Type B pancreatic cell (in vitro differentiated cells): ENCODE results near the gene NCF4. TPM values are rescaled to one million over a fixed set of nuclear protein-coding genes. Genes with fewer than 3 reads are reported as not detected.

Experiments
- DNase-seq: peaks from one replicate; pipeline ENCODE4 v3.0.0; 2021; ENCODE audit warnings: mixed read lengths; ENCODE audit not compliant: unreplicated experiment; ENCODE audit errors: extremely low spot score
- H3K27ac Mint-ChIP-seq: 2 replicates; pipeline ENCODE4 v1.8.0; 2021; ENCODE audit warnings: mild to moderate bottlenecking, mixed read lengths
- H3K27me3 Mint-ChIP-seq: 2 replicates; pipeline ENCODE4 v1.8.0; 2021; ENCODE audit warnings: mixed read lengths
- H3K36me3 Mint-ChIP-seq: 2 replicates; pipeline ENCODE4 v1.8.0; 2021; ENCODE audit warnings: mixed read lengths
- H3K4me1 Mint-ChIP-seq: one replicate; pipeline ENCODE4 v1.8.0; 2021; ENCODE audit warnings: mixed read lengths; ENCODE audit not compliant: unreplicated experiment
- H3K4me3 Mint-ChIP-seq: 2 replicates; pipeline ENCODE4 v1.8.0; 2021; ENCODE audit warnings: mild to moderate bottlenecking, mixed read lengths
- H3K9me3 Mint-ChIP-seq: 2 replicates; pipeline ENCODE4 v1.8.0; 2021; ENCODE audit warnings: mixed read lengths
- total RNA-seq: library from RNA; stranded (reverse); gene quantifications from 2 replicates; pipeline ENCODE4 v1.2.1, GENCODE V29; 2021; ENCODE audit warnings: low replicate concordance
- TF ChIP-seq, protein P1 (sequence below): fragments of 200-600 bp; sonication (generic); conservative IDR thresholded peaks from 2 replicates; pipeline ENCODE4 v1.5.0; 2021; ENCODE audit warnings: antibody characterized with exemption, mild to moderate bottlenecking

The NCF4 gene
- total RNA-seq, 1 donor from 2014 or later, result not detected

DNA sequence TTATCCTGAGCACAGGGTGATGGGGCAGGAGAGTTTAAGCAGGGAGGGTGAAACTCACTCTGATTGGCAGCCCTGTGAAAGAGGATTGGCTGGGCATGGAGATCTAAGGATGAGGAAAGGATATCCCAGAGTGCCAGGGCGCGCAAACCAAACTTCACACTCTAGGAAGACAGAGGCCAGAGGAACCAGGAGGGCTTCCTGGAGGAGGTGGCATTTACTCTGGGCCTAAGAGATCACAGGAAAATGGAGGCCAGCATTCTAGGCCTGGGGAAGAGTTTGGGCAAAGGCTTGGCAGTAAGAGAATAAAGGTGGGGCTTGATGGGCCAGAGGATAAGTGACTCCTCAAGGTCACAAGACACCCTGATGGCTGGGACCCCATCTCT is 377 bp upstream of the NCF4 start:
- H3K36me3 Mint-ChIP-seq, result no peaks in the 10 kb centered on the region
- DNase-seq, result no peak
- TF ChIP-seq, protein P1, sequence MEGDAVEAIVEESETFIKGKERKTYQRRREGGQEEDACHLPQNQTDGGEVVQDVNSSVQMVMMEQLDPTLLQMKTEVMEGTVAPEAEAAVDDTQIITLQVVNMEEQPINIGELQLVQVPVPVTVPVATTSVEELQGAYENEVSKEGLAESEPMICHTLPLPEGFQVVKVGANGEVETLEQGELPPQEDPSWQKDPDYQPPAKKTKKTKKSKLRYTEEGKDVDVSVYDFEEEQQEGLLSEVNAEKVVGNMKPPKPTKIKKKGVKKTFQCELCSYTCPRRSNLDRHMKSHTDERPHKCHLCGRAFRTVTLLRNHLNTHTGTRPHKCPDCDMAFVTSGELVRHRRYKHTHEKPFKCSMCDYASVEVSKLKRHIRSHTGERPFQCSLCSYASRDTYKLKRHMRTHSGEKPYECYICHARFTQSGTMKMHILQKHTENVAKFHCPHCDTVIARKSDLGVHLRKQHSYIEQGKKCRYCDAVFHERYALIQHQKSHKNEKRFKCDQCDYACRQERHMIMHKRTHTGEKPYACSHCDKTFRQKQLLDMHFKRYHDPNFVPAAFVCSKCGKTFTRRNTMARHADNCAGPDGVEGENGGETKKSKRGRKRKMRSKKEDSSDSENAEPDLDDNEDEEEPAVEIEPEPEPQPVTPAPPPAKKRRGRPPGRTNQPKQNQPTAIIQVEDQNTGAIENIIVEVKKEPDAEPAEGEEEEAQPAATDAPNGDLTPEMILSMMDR, result no peak
- no peaks in the 10 kb centered on the region for H3K9me3 Mint-ChIP-seq
- H3K4me3 Mint-ChIP-seq, result no peak overlapping the region
- no peak overlapping the region for H3K27ac Mint-ChIP-seq
- peaks cover 50% of the 10 kb centered on the region for H3K27me3 Mint-ChIP-seq
- H3K4me1 Mint-ChIP-seq, result peaks cover 7% of the 10 kb centered on the region

DNA sequence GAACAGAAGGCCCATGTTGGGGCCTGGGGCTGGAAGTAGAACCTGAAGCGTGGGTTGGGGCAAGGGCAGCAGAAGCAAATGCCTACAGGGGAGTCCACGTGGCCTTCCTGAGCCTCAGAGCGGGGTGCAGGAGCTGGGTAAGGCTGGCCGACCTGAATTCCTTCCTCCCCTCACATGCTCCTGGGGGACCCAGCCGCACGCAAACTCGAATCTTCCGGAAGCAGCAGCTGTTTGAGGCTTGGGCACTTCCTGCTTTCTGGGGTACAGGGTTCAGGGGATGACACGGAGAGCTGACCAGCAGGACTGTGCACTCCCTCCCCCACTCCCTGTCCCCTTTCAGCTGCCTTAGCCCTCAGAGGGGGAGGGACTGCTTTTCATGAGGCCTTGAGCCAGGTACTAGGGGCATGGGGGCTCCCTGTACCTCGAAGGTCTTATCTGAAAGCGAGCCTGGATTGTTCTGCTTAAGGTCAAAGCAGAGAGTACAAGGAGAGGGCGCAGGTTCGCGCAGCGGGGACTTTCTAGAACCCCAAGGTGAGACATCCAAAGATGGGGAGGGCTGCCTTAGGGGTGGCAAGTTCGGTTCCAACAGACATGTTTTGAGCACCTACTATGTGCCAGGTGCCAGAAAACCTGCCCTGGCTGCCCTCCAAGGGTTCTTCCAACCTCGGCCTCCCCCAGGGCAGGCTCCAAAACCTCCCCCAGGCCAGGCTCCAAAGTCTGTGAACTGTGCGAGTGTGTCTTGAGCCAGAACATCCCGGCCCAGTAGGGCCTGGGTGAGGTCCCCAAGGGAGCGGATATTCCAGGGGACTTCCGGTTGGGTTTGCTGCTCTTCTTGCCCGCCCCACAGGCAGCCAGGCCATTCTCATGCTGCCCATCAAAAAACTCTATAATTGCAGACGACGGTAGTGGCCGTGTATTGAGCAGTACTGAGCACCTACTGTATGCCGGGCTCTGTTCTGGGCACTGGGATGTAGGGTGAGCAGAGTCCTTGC is 1.7 kb downstream of the NCF4 start:
- no peaks in the 10 kb centered on the region for H3K4me1 Mint-ChIP-seq
- H3K4me3 Mint-ChIP-seq, result no peak overlapping the region
- no peaks in the 10 kb centered on the region for H3K36me3 Mint-ChIP-seq
- DNase-seq, result no peak
- TF ChIP-seq, protein P1, result no peak
- H3K27me3 Mint-ChIP-seq, result peaks cover 49% of the 10 kb centered on the region
- no peaks in the 10 kb centered on the region for H3K9me3 Mint-ChIP-seq
- H3K27ac Mint-ChIP-seq, result no peak overlapping the region

DNA sequence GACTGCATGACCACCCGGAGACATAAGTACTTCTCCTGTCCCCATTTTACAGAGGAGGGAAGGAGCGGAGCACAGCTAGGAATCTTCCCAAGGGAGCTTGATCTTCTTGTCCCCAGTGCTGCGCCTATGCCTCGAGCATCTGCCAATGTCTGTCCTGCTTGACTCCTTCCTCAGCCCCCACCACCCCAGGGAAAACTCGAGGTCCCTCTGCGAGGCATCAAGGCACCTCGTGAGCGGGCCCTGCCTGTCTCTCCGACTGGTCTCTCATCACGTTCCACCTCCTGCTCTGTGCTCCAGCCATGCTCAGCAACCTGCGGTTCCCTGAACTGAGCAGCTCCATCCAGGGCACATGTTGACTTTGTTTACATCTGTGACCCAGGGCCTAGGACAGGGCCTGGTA is 2.5 kb downstream of the NCF4 start:
- H3K27ac Mint-ChIP-seq, result no peak overlapping the region

DNA sequence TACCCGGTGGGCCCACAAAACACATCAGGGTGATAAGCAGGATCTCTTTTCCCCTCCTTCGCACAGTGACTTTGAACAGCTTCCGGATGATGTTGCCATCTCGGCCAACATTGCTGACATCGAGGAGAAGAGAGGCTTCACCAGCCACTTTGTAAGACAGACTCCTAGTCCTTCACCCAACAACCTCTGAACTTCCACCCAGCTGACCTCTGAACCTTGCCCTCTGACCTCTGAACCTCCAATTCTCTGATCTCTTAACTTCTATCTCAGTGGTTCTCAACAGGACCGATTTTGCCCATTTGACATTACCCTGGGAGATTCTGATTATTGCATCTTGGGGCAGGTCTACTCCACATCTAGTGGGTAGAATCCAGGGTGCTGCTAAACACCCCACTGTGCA is 3.2 kb downstream of the NCF4 start:
- no peak for DNase-seq
- Mint-ChIP-seq H3K27ac (no peak overlapping the region), H3K36me3 (no peaks in the 10 kb centered on the region), H3K27me3 (peaks cover 41% of the 10 kb centered on the region), H3K9me3 (no peaks in the 10 kb centered on the region), H3K4me1 (no peaks in the 10 kb centered on the region), H3K4me3 (no peak overlapping the region)
- TF ChIP-seq, protein P1, result no peak

More for the DNA sequence above, 2.5 kb downstream of the NCF4 start:
- no peak for DNase-seq
- Mint-ChIP-seq H3K9me3 (no peaks in the 10 kb centered on the region), H3K36me3 (no peaks in the 10 kb centered on the region), H3K4me1 (no peaks in the 10 kb centered on the region), H3K27me3 (peaks cover 47% of the 10 kb centered on the region), H3K4me3 (no peak overlapping the region)
- TF ChIP-seq, protein P1, result no peak

DNA sequence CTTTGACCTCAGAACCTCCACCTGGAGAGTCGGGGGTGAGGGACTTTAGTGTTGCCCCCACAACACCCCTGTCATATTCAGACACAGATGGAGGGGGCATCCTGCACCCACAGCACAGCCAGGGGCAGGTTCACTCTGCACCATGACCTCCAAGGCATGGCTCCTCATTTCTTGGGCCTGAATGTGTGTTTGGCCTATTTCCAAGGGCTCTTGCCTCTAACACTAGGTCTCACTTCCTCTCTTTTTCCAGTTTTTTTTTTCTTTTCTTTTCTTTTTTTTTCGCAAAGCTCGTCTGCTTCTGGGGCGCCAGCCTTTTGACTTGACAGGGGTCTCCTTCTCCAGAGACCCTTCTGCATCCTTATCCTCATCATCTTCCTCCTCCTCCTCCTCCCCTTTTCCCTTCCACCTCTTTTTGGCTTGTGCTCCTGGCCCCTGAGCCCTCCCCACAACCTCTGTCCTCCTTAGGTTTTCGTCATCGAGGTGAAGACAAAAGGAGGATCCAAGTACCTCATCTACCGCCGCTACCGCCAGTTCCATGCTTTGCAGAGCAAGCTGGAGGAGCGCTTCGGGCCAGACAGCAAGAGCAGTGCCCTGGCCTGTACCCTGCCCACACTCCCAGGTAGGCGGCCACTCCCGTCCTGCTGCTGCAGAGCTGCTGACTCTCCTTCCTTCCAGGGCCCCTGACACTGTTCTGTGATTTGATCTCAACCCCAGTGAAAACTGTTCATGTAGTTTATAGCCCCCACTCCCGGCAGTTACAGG is 3.8 kb downstream of the NCF4 start:
- Mint-ChIP-seq H3K4me1 (no peaks in the 10 kb centered on the region), H3K27ac (no peak overlapping the region), H3K4me3 (no peak overlapping the region), H3K27me3 (peaks cover 38% of the 10 kb centered on the region), H3K9me3 (no peaks in the 10 kb centered on the region), H3K36me3 (no peaks in the 10 kb centered on the region)
- DNase-seq, result no peak
- TF ChIP-seq, protein P1, result no peak
